A549 (cell line): ENCODE data around the gene RPP21.

Source experiments
- CTCF ChIP-seq: fragments of >200 bp; sonication (Bioruptor Twin); formaldehyde crosslinking; IDR thresholded peaks from 3 replicates; pipeline ENCODE4 v1.5.1; 2016
- KDM5A ChIP-seq: fragments of 200-600 bp; sonication (generic); IDR thresholded peaks from 2 replicates; pipeline ENCODE4 v1.6.1; 2016; ENCODE audit warnings: antibody characterized with exemption, mild to moderate bottlenecking
- POLR2A ChIP-seq: IDR thresholded peaks from 2 replicates; pipeline ENCODE4 v1.6.1; 2012; ENCODE audit warnings: mild to moderate bottlenecking, low read length

GRCh38 chr6:30380464-30380863 is 35.5 kb downstream of the RPP21 start:
- TF ChIP-seq POLR2A: no peak
- TF ChIP-seq CTCF: no peak
- no peak for TF ChIP-seq KDM5A
